ENCODE measurements around the gene CPM. TPM values are rescaled to one million over a fixed set of nuclear protein-coding genes. Genes with fewer than 3 reads are reported as not detected.

The CPM gene
- polyA plus RNA-seq, 1 donor (not counting 4 experiments of a cell fraction or from before 2014, with no cell fraction given): 2.5 TPM

GRCh38 chr12:68831751-68832503, 101.0 kb downstream of the CPM start:
- TF ChIP-seq EZH2 (IDR thresholded peaks at IDR 0.05; ENCODE audit: low read length) (no peak), CTCF (optimal IDR thresholded peaks at IDR 0.05 in 1 of 3, IDR thresholded peaks at IDR 0.05 in 1 of 3, conservative IDR thresholded peaks at IDR 0.05 in 1 of 3; ENCODE audit: extremely low read depth in 1 of 3, insufficient read depth in 2 of 3, low read length in 3 of 3) (no peak)
- DNase-seq (ENCODE audit: low read depth, low spot score) (no peak), FAIRE-seq (no peak)
- Histone ChIP-seq H3K9me1 (ENCODE audit: control insufficient read depth, extremely low read depth, insufficient read depth, low read length) (no peaks in the 10 kb centered on the region), H3K79me2 (ENCODE audit: control insufficient read depth, insufficient read depth, low read length) (peaks cover 12% of the 10 kb centered on the region), H3K27ac (ENCODE audit: control insufficient read depth, insufficient read depth, low read length) (no peak overlapping the region), H3K4me2 (ENCODE audit: control insufficient read depth, extremely low read depth, insufficient read depth, low read depth, low read length) (no peak overlapping the region), H3K4me3 (ENCODE audit: control insufficient read depth in 2 of 3, extremely low read depth in 1 of 3, insufficient read depth in 2 of 3, low read depth in 1 of 3, low read length in 3 of 3) (no peak overlapping the region), H3K4me1 (ENCODE audit: control insufficient read depth, extremely low read depth, insufficient read depth, low read length) (no peaks in the 10 kb centered on the region), H2AFZ (ENCODE audit: control insufficient read depth, low read length) (no peak overlapping the region), H3K36me3 (ENCODE audit: control insufficient read depth in 2 of 2, extremely low read depth in 1 of 2, insufficient read depth in 2 of 2, low read length in 2 of 2) (peaks cover 16 to 24% of the 10 kb centered on the region in 2 experiments), H3K9me3 (ENCODE audit: control insufficient read depth, low read depth, low read length) (no peaks in the 10 kb centered on the region), H3K9ac (ENCODE audit: control insufficient read depth, extremely low read depth, insufficient read depth, low read length) (no peak overlapping the region), H3K27me3 (ENCODE audit: control insufficient read depth, extremely low read depth, insufficient read depth, low read length) (no peaks in the 10 kb centered on the region), H4K20me1 (ENCODE audit: control insufficient read depth, extremely low read depth, insufficient read depth, low read length) (no peaks in the 10 kb centered on the region)
- dilution Hi-C loops (cut with MboI; ENCODE audit: extremely low pct_ligation_motif_present, low sequenced_read_pairs): no loop called here

GRCh38 chr12:68831272-68831671, 101.7 kb downstream of the CPM start:
- Histone ChIP-seq H3K9me1 (ENCODE audit: control insufficient read depth, extremely low read depth, insufficient read depth, low read length) (no peaks in the 10 kb centered on the region), H3K27me3 (ENCODE audit: control insufficient read depth, extremely low read depth, insufficient read depth, low read length) (no peaks in the 10 kb centered on the region), H3K9ac (ENCODE audit: control insufficient read depth, extremely low read depth, insufficient read depth, low read length) (no peak overlapping the region), H3K79me2 (ENCODE audit: control insufficient read depth, insufficient read depth, low read length) (peaks cover 12% of the 10 kb centered on the region), H3K27ac (ENCODE audit: control insufficient read depth, insufficient read depth, low read length) (no peak overlapping the region), H3K9me3 (ENCODE audit: control insufficient read depth, low read depth, low read length) (no peaks in the 10 kb centered on the region), H3K4me3 (ENCODE audit: control insufficient read depth in 2 of 3, extremely low read depth in 1 of 3, insufficient read depth in 2 of 3, low read depth in 1 of 3, low read length in 3 of 3) (no peak overlapping the region), H2AFZ (ENCODE audit: control insufficient read depth, low read length) (no peak overlapping the region), H4K20me1 (ENCODE audit: control insufficient read depth, extremely low read depth, insufficient read depth, low read length) (no peaks in the 10 kb centered on the region), H3K4me2 (ENCODE audit: control insufficient read depth, extremely low read depth, insufficient read depth, low read depth, low read length) (no peak overlapping the region), H3K4me1 (ENCODE audit: control insufficient read depth, extremely low read depth, insufficient read depth, low read length) (no peaks in the 10 kb centered on the region), H3K36me3 (ENCODE audit: control insufficient read depth in 2 of 2, extremely low read depth in 1 of 2, insufficient read depth in 2 of 2, low read length in 2 of 2) (peaks cover 16 to 24% of the 10 kb centered on the region in 2 experiments)
- dilution Hi-C loops (cut with MboI; ENCODE audit: extremely low pct_ligation_motif_present, low sequenced_read_pairs): no loop called here
- no peak for FAIRE-seq
- DNase-seq (ENCODE audit: low read depth, low spot score): no peak
- no peak for TF ChIP-seq CTCF (optimal IDR thresholded peaks at IDR 0.05 in 1 of 3, IDR thresholded peaks at IDR 0.05 in 1 of 3, conservative IDR thresholded peaks at IDR 0.05 in 1 of 3; ENCODE audit: extremely low read depth in 1 of 3, insufficient read depth in 2 of 3, low read length in 3 of 3)
- TF ChIP-seq EZH2 (IDR thresholded peaks at IDR 0.05; ENCODE audit: low read length): no peak

All from keratinocyte (primary cell).